PC-3 (cell line): ENCODE measurements around the gene PRDM10. TPM values are rescaled to one million over a fixed set of nuclear protein-coding genes. Genes with fewer than 3 reads are reported as not detected.
"Not testable (repeated sequence)": the region's sequence is repeated elsewhere in the genome, so short reads cannot be mapped to it uniquely, and the experiment has no call there.

Source experiments
- ATAC-seq: fragments of 200-7000 bp; cut with Tn5 transposase; 2 replicates; pipeline ENCODE4 v1.9.1; 2020; ENCODE audit warnings: mild to moderate bottlenecking, moderate library complexity
- BruUV-seq: library from RNA; stranded (reverse); fragments of 400-500 nt; replicated peaks from 2 replicates; lab custom pipeline; 2021; lab: Mats Ljungman, UMichigan
- CTCF ChIA-PET: fragments of 300-600 bp; sonication (Branson Sonifier 250); formaldehyde crosslinking; loops from one replicate; lab custom pipeline; 2022; ENCODE audit warnings: antibody characterized with exemption; lab: Charles Lee
- POLR2A ChIA-PET: fragments of 300-600 bp; sonication (Branson Sonifier 250); formaldehyde crosslinking; loops from one replicate; lab custom pipeline; 2022; ENCODE audit warnings: antibody characterized with exemption; ENCODE audit not compliant: unreplicated experiment; lab: Charles Lee
- DNase-seq: peaks from one replicate; pipeline ENCODE4 v3.0.0-alpha.2; 2015
- H2AFZ ChIP-seq: fragments of 300-600 bp; sonication (generic); 2 replicates; pipeline ENCODE4 v1.6.0; 2016; ENCODE audit warnings: antibody characterized with exemption, low read length
- H3F3A ChIP-seq: fragments of 300-600 bp; sonication (generic); one replicate; pipeline ENCODE4 v1.6.0; 2017; ENCODE audit warnings: antibody characterized with exemption, low read length, control low read depth, mild to moderate bottlenecking; ENCODE audit not compliant: unreplicated experiment
- H3K27ac ChIP-seq: fragments of 300-600 bp; sonication (generic); 2 replicates; pipeline ENCODE4 v1.5.1; 2016; ENCODE audit warnings: mild to moderate bottlenecking, low read length
- H3K27me3 ChIP-seq: fragments of 300-600 bp; sonication (generic); 2 replicates; pipeline ENCODE4 v1.6.1; 2016; ENCODE audit warnings: low read length, mixed read lengths
- H3K36me3 ChIP-seq: fragments of 300-600 bp; sonication (generic); 2 replicates; pipeline ENCODE4 v1.6.1; 2016; ENCODE audit warnings: low read depth, mixed run types, low read length, mixed read lengths
- H3K4me1 ChIP-seq: fragments of 300-600 bp; sonication (generic); 2 replicates; pipeline ENCODE4 v1.5.1; 2016; ENCODE audit warnings: low read length; ENCODE audit not compliant: insufficient read depth
- H3K4me2 ChIP-seq: fragments of 300-600 bp; sonication (generic); 2 replicates; pipeline ENCODE4 v1.6.0; 2016; ENCODE audit warnings: low read length
- H3K4me3 ChIP-seq: fragments of 300-600 bp; sonication (generic); 2 replicates; pipeline ENCODE4 v1.5.1; 2016; ENCODE audit warnings: mild to moderate bottlenecking, low read length, mixed read lengths
- H3K79me2 ChIP-seq: fragments of 300-600 bp; sonication (generic); 2 replicates; pipeline ENCODE4 v1.6.1; 2017; ENCODE audit warnings: low read length, mixed read lengths
- H3K9ac ChIP-seq: fragments of 300-600 bp; sonication (generic); 2 replicates; pipeline ENCODE4 v1.6.0; 2016; ENCODE audit warnings: mild to moderate bottlenecking, low read length
- H3K9me2 ChIP-seq: fragments of 300-600 bp; sonication (generic); replicated peaks from 2 replicates; pipeline ENCODE4 v1.6.1; 2016; ENCODE audit warnings: mixed run types, low read length, mixed read lengths
- H3K9me3 ChIP-seq: fragments of 300-600 bp; sonication (generic); 2 replicates; pipeline ENCODE4 v1.6.1; 2016; ENCODE audit warnings: low read length, mixed read lengths
- H4K20me1 ChIP-seq: fragments of 300-600 bp; sonication (generic); 2 replicates; pipeline ENCODE4 v1.6.1; 2016; ENCODE audit warnings: low read length, mixed read lengths
- CTCF ChIP-seq: fragments of 300-600 bp; sonication (generic); conservative IDR thresholded peaks from 2 replicates; pipeline ENCODE4 v1.5.1; 2017; ENCODE audit warnings: antibody characterized with exemption, low read depth, mild to moderate bottlenecking, low read length
- EZH2 ChIP-seq: fragments of 300-600 bp; sonication (generic); IDR thresholded peaks from one replicate; pipeline ENCODE4 v1.6.1; 2017; ENCODE audit warnings: antibody characterized with exemption, mild to moderate bottlenecking, low read length; ENCODE audit not compliant: unreplicated experiment
- EZH2phosphoT487 ChIP-seq: fragments of 300-600 bp; sonication (generic); IDR thresholded peaks from 2 replicates; pipeline ENCODE4 v1.6.1; 2018; ENCODE audit warnings: mild to moderate bottlenecking, antibody characterized with exemption, low read length, borderline replicate concordance
- intact Hi-C: fragments of 100-400 bp; cut with micrococcal nuclease; formaldehyde crosslinking; loops from 2 replicates; pipeline ENCODE4 v1.9.0; 2023
- total RNA-seq: library from RNA; depleted of rRNA; stranded (reverse); fragments of >200 nt; gene quantifications from 2 replicates; pipeline ENCODE4 v1.2.3, GENCODE V29; 2014

The PRDM10 gene
- total RNA-seq, 1 experiment from 2014 or later, result 7.3 TPM

DNA sequence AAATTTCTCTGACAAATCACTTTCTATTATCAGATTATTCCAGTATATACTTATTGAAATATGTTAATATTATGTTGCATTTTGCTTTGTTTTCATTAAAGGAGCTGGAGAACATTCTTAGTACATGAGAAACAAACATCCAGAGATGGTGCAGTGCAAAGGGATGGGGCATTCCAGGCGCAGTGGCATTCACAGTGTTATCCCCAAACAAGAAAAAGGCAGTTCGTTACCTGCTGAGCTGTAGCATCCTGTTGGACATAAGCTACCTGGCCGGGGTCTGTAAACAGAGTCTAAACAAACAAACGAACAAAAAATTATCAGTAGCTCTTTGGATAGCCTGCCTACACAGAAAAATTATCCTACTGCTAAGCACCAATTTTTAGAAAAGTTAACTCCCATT is 47.4 kb downstream of the PRDM10 start:
- intact Hi-C loops, result no loop called here
- Histone ChIP-seq H3K9ac (no peak overlapping the region), H3K27ac (no peak overlapping the region), H3K4me2 (no peak overlapping the region), H3K4me3 (no peak overlapping the region), H3K27me3 (no peaks in the 10 kb centered on the region), H4K20me1 (no peaks in the 10 kb centered on the region), H3K9me2 (no peaks in the 10 kb centered on the region), H3F3A (no peaks in the 10 kb centered on the region), H3K9me3 (no peaks in the 10 kb centered on the region), H3K79me2 (no peaks in the 10 kb centered on the region), H3K4me1 (peaks cover 10% of the 10 kb centered on the region; the same call in 1 of the 2 replicates), H3K36me3 (no peaks in the 10 kb centered on the region), H2AFZ (no peak overlapping the region)
- DNase-seq, result no peak
- ATAC-seq, result no peak
- ChIA-PET CTCF (interaction anchor here (0.8 kb wide), 1 partner anchor 177 kb away, joined by 3 read pairs; no protein-coding TSS in a partner anchor), POLR2A (interaction anchor here (0.7 kb wide), 1 partner anchor 21 kb away, joined by 3 read pairs; no protein-coding TSS in a partner anchor)
- no peak for TF ChIP-seq EZH2
- no peak for TF ChIP-seq EZH2phosphoT487
- TF ChIP-seq CTCF, result no peak
- BruUV-seq, result no TSS peak

DNA sequence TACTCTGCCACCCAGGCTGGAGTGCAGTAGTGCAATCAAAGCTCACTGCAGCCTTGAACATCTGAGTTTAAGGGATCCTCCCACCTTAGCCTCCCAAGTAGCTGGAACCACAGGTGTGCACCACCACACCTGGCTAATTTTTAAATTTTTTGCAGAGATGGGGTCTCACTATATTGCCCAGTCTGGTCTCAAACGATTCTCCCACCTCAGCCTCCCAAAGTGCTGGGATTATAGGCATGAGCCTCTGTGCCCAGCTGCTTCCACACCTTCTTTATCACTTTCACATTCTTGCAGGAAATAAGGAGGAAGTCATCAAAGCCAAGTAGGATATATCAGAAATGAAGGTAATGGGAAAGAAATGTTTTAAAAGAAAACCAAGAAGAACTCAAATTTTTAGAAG is 47.9 kb downstream of the PRDM10 start:
- H3K9me2 ChIP-seq, H3K27ac ChIP-seq, H3F3A ChIP-seq, ATAC-seq, H4K20me1 ChIP-seq, CTCF ChIA-PET, H3K9me3 ChIP-seq, H3K4me1 ChIP-seq, H3K4me3 ChIP-seq, H3K4me2 ChIP-seq, DNase-seq, intact Hi-C loops, H3K27me3 ChIP-seq, H3K36me3 ChIP-seq, POLR2A ChIA-PET, H2AFZ ChIP-seq, H3K79me2 ChIP-seq, BruUV-seq, H3K9ac ChIP-seq: not testable (repeated sequence)

GRCh38 chr11:129951866-129952262 is 50.8 kb downstream of the PRDM10 start:
- H3K9me3 ChIP-seq, result no peaks in the 10 kb centered on the region
- ChIA-PET CTCF (no interaction called here), POLR2A (no interaction called here)
- no peak overlapping the region for H2AFZ ChIP-seq
- no peaks in the 10 kb centered on the region for H3K9me2 ChIP-seq
- H3K36me3 ChIP-seq, result no peaks in the 10 kb centered on the region
- no peaks in the 10 kb centered on the region for H3K79me2 ChIP-seq
- no peaks in the 10 kb centered on the region for H4K20me1 ChIP-seq
- H3K27ac ChIP-seq, result no peak overlapping the region
- no peak overlapping the region for H3K4me3 ChIP-seq
- ATAC-seq (no peak), DNase-seq (no peak)
- no peaks in the 10 kb centered on the region for H3K27me3 ChIP-seq
- no peaks in the 10 kb centered on the region for H3K4me1 ChIP-seq
- intact Hi-C loops, result no loop called here
- no peaks in the 10 kb centered on the region for H3F3A ChIP-seq
- H3K9ac ChIP-seq, result no peak overlapping the region
- no peak for TF ChIP-seq EZH2phosphoT487
- no peak for TF ChIP-seq EZH2
- no peak for TF ChIP-seq CTCF
- BruUV-seq, result no TSS peak
- H3K4me2 ChIP-seq, result no peak overlapping the region
